GM12872 (cell line): Measurements from ENCODE around the gene PACSIN1.

ENCODE experiments used
- TF ChIP-seq, protein P1 (sequence below): IDR thresholded peaks from 3 replicates; pipeline ENCODE4 v1.5.1; 2011; ENCODE audit warnings: low read depth, mild to moderate bottlenecking, low read length, moderate library complexity; ENCODE audit not compliant: insufficient read depth

PACSIN1 gene

GRCh38 chr6:34537922-34538550 lies 72.2 kb downstream of the PACSIN1 start:
- TF ChIP-seq, protein P1, sequence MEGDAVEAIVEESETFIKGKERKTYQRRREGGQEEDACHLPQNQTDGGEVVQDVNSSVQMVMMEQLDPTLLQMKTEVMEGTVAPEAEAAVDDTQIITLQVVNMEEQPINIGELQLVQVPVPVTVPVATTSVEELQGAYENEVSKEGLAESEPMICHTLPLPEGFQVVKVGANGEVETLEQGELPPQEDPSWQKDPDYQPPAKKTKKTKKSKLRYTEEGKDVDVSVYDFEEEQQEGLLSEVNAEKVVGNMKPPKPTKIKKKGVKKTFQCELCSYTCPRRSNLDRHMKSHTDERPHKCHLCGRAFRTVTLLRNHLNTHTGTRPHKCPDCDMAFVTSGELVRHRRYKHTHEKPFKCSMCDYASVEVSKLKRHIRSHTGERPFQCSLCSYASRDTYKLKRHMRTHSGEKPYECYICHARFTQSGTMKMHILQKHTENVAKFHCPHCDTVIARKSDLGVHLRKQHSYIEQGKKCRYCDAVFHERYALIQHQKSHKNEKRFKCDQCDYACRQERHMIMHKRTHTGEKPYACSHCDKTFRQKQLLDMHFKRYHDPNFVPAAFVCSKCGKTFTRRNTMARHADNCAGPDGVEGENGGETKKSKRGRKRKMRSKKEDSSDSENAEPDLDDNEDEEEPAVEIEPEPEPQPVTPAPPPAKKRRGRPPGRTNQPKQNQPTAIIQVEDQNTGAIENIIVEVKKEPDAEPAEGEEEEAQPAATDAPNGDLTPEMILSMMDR, result no peak

DNA sequence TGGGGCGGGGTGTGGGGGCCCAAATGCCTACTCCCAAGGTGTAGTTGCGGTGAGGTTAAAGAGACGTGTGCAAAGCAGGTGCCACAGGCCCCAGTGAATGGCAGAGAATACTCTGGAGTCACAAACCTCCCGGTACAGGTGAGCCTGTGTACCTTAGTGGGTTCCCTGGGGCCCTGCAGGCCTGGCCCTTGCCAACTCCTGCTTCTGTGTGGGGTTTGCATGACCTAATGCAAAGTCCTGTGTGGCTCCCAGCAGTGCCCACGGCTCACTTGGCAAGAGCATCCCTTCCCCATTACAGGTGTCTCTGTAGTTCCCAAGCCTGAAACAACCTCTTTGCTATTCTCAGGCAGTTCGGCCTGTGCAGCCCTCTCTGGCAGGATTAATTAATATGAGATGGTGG lies 72.7 kb downstream of the PACSIN1 start:
- TF ChIP-seq, protein P1, result no peak

- TF ChIP-seq, protein P1, result no peak
Observed at GRCh38 chr6:34539181-34539580, 73.3 kb downstream of the PACSIN1 start.

GRCh38 chr6:34540222-34540621 lies 74.3 kb downstream of the PACSIN1 start:
- TF ChIP-seq, protein P1, result no peak

- TF ChIP-seq, protein P1, result no peak
Observed at GRCh38 chr6:34540841-34541240, 75.0 kb downstream of the PACSIN1 start.

GRCh38 chr6:34543421-34543820 lies 77.5 kb downstream of the PACSIN1 start:
- TF ChIP-seq, protein P1, result no peak

- TF ChIP-seq, protein P1, result no peak
Observed at GRCh38 chr6:34544052-34544604, 78.3 kb downstream of the PACSIN1 start.
